Stomach (tissue), 4 donors: ENCODE results near the gene CD81.

Experiments used
- CTCF ChIP-seq, 7 experiments: fragments of 450-650 bp in 4 of 7; fragments of 200-600 bp in 3 of 7; sonication (generic) in 3 of 7; IDR thresholded peaks; one replicate each; pipeline ENCODE4 v1.5.1; 2016 to 2019; ENCODE audit warnings: antibody characterized with exemption in 7 of 7, control low read depth in 2 of 7, mild to moderate bottlenecking in 1 of 7
- POLR2A ChIP-seq, 4 donors: fragments of 450-650 bp; IDR thresholded peaks; one replicate each; pipeline ENCODE4 v1.6.1; 2016; ENCODE audit warnings: antibody characterized with exemption in 4 of 4, control low read depth in 2 of 4, mild to moderate bottlenecking in 1 of 4, moderate library complexity in 1 of 4
- POLR2AphosphoS5 ChIP-seq, 3 donors: sonication (generic); formaldehyde crosslinking; IDR thresholded peaks; one replicate each; pipeline ENCODE4 v1.6.1; 2016; ENCODE audit warnings: antibody characterized with exemption in 3 of 3

DNA sequence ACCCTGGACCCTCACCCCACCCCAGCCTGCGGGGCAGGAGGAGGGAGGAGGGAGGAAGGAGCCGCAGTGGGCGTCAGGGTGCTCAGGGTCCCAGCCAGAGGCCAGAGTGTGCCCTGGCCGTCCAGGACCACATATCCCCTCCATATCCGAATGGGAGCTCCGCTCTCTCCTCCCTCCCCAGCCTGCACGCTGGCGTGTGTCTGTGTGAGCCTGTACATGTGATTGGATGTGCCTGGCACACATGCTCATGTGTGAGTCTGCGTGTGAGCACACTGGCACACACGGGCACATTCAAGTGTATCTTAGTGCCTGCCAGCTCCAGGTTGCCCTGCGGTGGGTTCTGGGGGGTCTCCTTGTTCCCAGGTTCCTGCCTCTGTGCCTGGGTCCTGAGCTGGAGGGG, 31.6 kb downstream of the CD81 start:
- TF ChIP-seq POLR2A (IDR thresholded peaks at IDR 0.05) (no peak), CTCF (IDR thresholded peaks at IDR 0.05) (no peak), POLR2AphosphoS5 (IDR thresholded peaks at IDR 0.05) (no peak)
